Ovary (tissue), 3 donors: Measurements from ENCODE around the gene KCNE5.

Source experiments
- CTCF ChIP-seq, 3 donors: fragments of 450-650 bp in 2 of 3; fragments of 200-600 bp in 1 of 3; IDR thresholded peaks; one replicate each; pipeline versions ENCODE4 v1.5.1 to v1.8.0; 2016 to 2022; ENCODE audit warnings: antibody characterized with exemption in 3 of 3, mild to moderate bottlenecking in 1 of 3
- EP300 ChIP-seq: sonication (generic); formaldehyde crosslinking; IDR thresholded peaks from one replicate; pipeline ENCODE4 v1.6.1; 2017; ENCODE audit warnings: antibody characterized with exemption
- POLR2A ChIP-seq: fragments of 450-650 bp; IDR thresholded peaks from one replicate; pipeline ENCODE4 v1.6.1; 2017; ENCODE audit warnings: antibody characterized with exemption, mild to moderate bottlenecking, moderate library complexity
- donor health status: DM: no; HTN: no; CAD: no.

GRCh38 chrX:109601486-109601885, 23.5 kb downstream of the KCNE5 start:
- TF ChIP-seq CTCF (IDR thresholded peaks at IDR 0.05) (no peak), POLR2A (no peak), EP300 (no peak)
